Fibroblast of lung (primary cell): ENCODE measurements around the gene LAGE3.

Experiments used
- CTCF ChIP-seq, 2 donors: IDR thresholded peaks in 1 of 2; conservative IDR thresholded peaks in 1 of 2; 1 replicate in 1 of 2; 2 replicates in 1 of 2; pipeline ENCODE4 v1.5.1; 2011 to 2012; ENCODE audit warnings: low read length in 2 of 2, control low read depth in 1 of 2, inconsistent platforms in 1 of 2, low read depth in 1 of 2, mild to moderate bottlenecking in 1 of 2
- EZH2 ChIP-seq: IDR thresholded peaks from 2 replicates; pipeline ENCODE4 v1.5.1; 2012; ENCODE audit warnings: low read length, control low read depth, mild to moderate bottlenecking; ENCODE audit errors: missing control alignments

GRCh38 chrX:154494715-154495114 lies 15.6 kb upstream of the LAGE3 start:
- TF ChIP-seq EZH2 = no peak
- no peak for TF ChIP-seq CTCF (conservative IDR thresholded peaks at IDR 0.05 in 1 of 2, IDR thresholded peaks at IDR 0.05 in 1 of 2; ENCODE audit: low read depth in 1 of 2, low read length in 2 of 2)
